ENCODE data around the gene MAP7D2. TPM values are rescaled to one million over a fixed set of nuclear protein-coding genes. Genes with fewer than 3 reads are reported as not detected.

Gene MAP7D2
- total RNA-seq, 2 donors from 2014 or later: 1.4 to 1.6 TPM

DNA sequence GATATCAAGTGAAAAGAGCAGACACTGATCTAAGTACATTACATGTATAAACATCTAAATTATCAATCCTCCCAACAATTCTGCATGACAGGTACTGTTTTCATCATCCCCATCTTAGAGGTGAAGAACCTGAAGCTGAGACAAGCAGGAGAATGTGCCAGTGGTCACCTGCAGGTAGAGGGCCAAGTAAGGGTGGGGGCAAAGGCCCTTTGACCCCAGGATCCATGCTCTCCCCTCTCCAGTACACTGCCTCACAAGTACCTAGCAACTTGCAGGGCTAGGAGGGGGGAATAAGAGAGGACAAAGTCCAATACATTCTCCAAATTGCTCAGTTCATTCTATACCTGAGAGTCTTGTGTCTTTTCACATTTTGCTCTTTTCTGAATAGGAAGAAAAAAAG lies 8.3 kb upstream of the MAP7D2 start:
- ATAC-seq: no peak
- intact Hi-C loops (cut with DNase I, micrococcal nuclease): no loop called here
- no peak for DNase-seq

DNA sequence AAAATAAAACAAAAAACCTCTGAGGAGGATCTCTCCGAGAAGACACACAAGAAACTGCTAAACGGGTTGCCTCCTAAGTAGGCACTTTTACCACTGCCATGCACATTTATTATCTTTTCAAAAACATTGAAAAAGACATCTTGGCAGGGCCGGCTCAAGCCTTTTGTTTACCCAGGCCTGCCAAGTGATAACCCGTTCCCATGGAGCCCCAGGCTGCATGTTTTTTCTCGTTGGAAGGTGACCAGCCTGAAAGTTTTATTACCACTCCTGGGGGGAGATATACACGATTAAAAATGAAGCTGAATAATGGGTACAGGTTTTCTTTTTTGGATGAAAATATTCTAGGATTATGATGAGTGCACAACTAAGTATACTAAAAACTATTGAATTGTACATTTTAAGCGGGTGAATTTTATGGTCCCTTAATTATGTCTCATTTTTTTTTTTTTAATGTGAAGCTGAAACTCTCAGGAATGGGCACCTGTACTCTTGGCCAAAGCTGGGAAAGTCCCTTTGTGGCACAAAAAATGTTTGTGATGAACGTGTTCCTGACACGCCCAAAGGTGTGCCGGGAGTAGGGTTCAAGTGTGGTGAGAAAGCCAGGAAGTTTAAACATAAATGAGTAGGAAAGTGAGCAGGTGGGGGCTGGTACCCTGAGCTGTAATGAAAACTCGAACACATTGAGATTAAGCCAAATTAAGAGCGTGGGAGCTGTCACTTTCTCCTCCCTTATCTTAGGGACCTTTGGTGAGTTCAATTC lies 1.5 kb upstream of the MAP7D2 start:
- intact Hi-C loops (cut with DNase I, micrococcal nuclease): no loop called here
- peak; percentile 52 to 53 for DNase-seq
- peak; percentile 75 for ATAC-seq

DNA sequence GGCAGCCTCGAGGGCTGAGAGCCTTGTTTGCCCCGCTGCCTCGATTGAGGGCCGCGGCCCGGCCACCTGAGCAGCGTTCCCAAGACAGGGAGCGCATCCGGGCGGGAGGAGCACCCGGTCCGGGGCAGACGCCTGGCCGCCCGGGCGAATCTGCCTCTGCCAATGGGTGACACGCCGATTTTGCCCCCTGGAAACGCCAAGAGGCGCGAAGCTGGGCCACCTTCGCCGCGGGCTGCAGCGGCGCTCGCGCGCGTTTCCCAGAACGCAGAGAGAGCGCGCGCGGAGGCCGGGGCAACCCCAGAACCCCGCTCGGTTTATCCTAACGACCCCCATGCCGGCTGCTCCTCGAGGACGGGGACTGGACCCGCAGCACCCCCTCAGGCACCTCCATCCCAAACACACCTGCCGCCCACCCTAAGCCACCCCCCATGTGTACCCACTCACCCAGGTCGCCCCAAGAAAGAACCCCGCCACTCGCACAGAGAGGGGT lies 575 bp downstream of the MAP7D2 start:
- intact Hi-C loops (cut with DNase I, micrococcal nuclease): no loop called here
- DNase-seq (no peak), ATAC-seq (peak; percentile 14)

DNA sequence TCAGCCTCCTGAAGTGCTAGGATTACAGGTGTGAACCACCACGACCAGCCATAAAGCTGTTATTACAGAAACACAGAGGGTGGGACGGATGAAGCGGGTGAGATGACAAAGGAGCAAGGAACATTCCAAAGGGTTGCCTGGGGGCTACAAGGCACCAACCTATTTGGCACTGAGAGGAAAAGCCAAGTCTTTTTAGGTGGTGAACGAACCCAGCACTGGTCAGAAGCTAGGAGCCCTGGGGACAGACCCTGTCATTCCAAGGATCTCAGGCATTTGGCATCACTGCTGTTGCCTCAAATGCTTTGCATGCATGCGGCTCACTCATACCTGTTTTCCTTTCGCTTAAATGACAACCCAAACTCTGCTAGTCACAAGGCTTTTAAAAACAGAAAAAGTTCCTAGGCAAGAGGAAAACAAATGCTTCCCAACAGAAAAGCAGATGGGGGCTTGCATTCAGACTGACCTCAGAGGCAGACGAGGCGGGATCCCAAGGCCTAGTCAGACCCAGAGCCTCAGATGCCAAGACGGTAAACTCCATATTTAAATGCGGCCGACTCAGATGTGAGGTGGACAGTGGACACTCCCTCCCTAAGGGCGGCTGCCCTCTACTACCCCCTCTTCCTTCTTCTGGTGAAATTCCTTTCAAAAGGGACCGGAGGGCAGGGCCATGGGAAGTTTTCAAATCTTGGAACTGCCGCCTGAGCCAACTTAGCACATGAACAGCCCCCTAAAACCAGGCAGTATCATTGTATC lies 4.5 kb downstream of the MAP7D2 start:
- intact Hi-C loops (cut with DNase I, micrococcal nuclease): no loop called here
- DNase-seq: no peak
- no peak for ATAC-seq

DNA sequence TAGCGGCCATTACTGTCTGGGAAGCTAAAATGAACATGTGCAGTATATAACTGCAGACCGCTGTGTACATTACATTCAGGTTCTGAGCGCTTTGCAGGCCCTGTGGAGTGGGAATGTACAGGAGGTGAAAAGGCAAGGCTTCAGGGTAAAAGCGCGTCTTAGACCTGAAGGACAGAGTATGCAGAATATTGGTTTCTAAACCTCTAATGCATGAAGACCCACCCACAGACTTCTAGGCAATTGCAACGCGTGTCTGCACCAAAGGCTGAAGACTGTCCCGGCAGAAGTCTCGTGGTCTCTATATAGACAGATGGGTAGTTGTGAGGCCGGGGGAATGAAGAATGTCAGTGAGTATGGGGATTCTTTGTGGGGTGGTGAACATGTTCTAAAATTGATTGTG lies 5.4 kb downstream of the MAP7D2 start:
- ATAC-seq (no peak), DNase-seq (no peak)
- intact Hi-C loops (cut with DNase I, micrococcal nuclease): no loop called here

DNA sequence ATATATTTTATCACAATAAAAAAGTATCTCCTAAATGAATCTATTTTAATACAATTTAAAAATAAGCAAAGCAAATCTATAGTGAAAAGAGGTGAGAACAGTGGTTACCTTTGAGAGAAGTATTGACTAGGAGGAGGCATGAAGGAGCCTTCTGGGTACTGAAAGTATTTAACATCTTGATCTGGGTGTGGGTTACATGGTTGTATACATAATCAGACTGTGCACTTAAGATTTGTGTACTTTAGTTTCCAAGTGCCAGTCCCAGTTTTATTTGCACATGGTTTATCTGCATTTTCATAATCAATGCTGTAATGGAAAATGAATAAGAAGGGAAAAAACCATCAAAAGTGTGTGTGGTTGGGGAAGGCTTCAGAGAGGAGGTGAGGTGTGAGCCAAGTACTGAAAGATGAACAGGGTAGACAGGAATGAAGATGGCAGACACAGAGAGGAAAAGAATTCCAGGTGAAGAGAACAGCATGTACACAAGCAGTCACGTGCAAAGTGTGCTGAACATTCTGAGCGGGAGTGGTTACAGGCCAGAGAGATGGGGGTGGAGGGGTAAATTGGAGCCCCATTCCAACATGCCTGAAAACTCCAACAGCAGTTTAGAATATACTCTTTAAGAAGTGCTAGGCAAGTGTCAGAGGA lies 14.6 kb downstream of the MAP7D2 start:
- intact Hi-C loops (cut with DNase I, micrococcal nuclease): no loop called here
- DNase-seq: no peak
- peak; percentile 58 for ATAC-seq

DNA sequence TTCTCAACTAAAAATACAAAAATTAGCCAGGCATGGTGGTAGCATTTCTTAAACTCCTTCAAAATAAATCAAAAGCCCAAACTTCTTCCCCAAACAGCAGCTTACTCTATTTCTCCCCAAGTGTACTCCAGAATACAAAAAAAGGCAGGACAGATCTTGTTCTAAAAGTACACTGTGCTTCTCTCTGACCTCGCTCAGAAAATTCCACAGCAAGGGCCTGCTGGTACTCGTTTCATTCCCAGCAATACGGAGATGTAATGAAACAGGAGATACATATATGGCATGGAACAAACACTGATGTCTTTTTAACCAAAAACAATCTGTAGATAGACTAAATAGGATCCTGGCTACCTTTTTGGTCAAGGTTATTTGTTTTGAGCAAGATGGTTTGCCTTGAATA lies 25.2 kb downstream of the MAP7D2 start:
- no peak for DNase-seq

DNA sequence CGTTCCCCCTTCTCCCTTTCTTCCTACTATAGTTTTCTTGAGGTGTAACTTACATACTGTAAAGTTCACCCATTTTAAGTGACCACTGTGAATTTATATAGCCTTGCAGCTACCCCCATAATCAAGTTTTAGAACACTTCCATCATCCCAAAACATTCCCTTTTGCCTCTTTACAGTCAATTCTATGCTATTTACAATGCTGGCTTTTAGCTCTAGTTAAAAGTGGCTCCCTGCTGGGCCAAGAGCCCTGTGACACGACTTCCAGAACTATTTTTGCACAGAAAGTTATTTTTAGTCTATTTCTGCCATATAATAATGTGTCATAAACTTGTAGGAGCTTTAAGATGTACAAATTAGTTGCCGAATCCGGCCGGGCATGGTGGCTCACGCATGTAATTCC lies 26.9 kb downstream of the MAP7D2 start:
- ATAC-seq (no peak), DNase-seq (no peak)
- intact Hi-C loops (cut with DNase I, micrococcal nuclease): no loop called here

More for the DNA sequence above, 25.2 kb downstream of the MAP7D2 start:
- intact Hi-C loops (cut with DNase I, micrococcal nuclease): no loop called here
- no peak for ATAC-seq

DNA sequence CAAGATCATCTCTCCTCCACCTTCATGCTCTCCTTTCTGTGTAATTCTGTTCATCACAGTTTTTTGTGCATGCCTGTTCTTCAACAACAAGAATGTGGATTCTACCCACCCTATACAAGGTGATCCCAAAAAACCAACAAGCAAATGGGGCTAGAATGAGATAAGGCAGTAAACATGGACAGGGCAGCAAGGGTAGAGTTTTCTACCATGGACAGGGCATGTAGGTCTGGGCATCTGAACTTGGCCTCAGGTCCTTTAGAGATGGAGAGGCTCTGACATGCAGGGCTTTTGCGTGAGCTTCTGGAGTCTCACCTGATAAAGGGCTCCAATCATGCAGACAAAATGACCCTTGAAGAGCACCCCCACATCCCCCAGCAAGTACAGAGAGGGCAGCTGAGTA lies 36.4 kb downstream of the MAP7D2 start:
- DNase-seq (no peak), ATAC-seq (no peak)
- intact Hi-C loops (cut with DNase I, micrococcal nuclease): no loop called here

DNA sequence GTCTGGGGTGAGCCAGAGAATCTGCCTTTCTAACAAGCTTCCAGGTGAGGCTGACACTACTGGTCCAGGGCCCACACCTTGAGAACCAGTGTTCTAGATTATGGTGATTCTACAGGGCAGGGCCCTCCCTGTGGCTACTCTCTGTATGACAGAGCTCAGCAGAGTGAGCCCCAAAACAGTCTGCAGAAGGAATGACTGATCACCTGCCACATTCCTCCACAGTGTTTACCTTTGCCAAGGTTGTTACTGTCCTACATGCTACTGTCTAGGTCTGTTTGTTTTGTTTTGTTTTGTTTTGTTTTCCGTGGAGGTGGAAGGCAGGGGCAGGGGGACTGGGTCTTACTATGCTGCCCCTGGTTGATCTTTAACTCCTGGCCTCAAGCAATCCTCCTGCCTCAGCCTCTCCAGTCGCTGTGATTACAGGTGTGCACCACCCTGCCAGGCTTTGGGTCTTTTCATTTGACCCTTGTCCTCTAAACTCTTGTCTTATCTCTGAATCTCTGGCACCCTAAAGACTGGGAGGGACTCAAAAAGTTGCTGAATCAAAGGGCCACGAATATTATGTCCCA lies 45.1 kb downstream of the MAP7D2 start:
- ATAC-seq (no peak), DNase-seq (no peak)
- intact Hi-C loops (cut with DNase I, micrococcal nuclease): no loop called here

DNA sequence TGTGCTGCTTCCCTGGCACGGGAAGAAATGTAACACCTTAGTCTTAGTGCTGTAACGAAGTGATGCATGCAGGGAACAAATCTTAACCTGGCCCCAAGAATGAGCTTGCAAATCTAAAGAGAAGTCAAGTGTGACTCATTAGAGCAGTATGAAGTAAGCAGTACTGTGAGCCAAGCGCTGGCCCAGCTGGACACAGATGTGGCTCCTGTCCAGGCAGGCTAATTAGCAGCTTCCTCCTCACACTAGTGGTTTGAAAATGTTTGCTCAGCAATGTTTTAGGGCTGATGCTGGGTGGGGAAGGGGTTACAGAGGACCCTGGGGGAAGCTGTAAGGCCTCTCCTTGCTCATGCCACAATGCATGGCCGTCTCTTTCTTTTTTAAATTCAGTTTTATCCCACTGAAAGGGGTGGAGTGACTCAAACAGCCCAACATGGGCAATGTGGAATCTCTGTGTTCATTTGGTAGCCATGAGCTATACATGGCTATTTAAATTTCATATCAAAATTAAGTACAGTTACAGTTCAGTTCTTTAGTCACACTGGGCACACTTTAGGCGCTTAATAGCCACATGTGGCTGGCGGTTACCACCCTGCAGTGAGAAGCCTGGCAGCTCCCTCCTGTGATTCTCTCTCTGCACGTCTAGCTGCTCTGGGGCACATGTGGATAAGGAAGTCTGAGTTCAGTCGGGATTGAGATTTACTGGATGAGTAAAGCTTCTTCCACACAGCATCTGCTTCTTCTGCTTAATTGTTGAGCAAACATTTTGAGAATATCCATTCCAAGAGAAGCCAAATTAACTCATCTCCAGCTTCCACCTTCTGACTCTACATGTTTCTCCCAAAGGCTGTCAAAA lies 48.8 kb downstream of the MAP7D2 start:
- peak; percentile 77 for ATAC-seq
- intact Hi-C loops (cut with DNase I, micrococcal nuclease): no loop called here
- DNase-seq: peak; percentile 47 to 54

DNA sequence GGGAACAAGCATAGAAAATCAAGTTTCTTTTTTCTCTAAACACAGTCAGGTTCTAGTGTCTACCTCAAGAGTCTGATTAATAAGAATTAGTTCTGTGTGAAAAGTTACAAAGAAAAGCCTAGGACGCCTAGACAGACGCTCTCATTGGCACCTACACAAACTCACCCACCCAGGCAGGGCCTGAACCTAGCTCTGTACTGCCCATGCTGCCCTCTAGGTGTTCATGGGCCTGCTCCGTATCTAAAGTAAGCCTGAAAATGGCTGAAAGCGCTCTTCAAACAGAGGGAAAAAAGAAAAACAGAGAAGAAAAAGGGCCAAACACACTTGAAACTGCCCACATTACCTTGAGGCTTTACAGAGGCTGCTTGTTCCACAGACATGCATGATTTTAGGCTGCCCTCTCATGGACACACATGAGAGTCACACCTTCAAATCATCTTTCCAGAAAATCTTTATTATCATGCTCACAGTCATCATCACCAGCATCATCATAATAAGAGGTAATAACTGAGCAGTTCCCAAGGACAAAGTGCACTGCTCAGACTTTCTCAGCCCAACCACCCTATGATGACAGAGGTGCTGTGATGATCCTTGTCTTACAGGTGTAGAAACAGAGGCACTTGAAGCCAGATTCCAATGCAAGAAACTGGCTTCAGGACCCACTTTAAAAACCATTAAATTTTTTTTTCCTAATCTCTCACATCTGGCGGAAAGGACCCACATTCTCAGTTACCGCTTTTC lies 49.6 kb downstream of the MAP7D2 start:
- intact Hi-C loops (cut with DNase I, micrococcal nuclease): no loop called here
- DNase-seq (no peak), ATAC-seq (peak; percentile 91)

DNA sequence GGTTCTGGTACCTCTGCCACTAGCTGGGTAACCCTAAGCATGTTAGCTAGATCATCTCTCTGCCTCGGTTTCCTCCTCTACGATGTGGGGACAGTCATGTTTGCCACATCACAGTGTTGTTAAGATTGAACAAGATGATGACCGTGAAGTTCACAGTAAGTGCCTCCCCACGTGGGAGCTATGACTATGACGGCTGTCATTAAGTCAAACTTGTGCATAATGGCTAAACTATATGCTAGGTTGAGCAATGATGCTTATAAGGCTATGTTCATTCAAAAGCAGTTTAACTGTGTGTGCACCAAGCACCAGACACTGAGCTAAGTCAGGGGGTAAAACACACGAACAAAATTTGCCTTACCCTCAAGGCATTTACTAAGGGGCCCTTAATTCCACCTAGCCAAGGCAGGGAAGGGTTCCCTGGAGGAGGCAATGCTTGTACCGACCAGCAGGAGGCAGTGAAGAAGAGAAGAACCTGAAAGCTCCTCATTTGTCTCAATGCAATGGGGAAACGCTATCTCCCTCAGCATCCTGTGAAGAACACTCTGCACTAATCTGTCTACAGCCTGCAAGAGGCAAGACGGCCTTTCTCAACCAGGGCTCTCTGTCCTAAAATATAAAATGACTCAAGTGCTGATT lies 52.9 kb downstream of the MAP7D2 start:
- DNase-seq (no peak), ATAC-seq (no peak)
- intact Hi-C loops (cut with DNase I, micrococcal nuclease): no loop called here

DNA sequence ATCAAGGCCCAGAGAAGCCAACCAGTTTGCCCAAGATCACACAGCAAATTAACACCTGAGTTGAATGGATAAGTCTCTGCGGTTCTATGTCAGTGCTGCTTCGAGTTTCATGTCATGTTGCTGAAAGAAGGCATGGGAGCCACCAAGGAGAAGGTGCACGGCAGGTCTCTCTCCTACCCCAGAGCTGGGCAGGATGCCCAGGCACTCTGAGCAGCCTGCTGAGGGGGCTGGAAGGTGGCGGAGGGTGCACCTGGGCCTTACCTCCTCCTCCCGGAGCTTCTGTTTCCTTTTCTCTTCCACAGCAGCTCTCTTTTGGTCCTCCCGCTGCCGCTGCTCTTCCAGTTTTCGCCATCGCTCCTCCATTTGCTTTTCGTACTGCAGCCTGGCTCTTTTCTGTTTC lies 53.6 kb downstream of the MAP7D2 start:
- intact Hi-C loops (cut with DNase I, micrococcal nuclease): no loop called here
- no peak for DNase-seq
- ATAC-seq: no peak

DNA sequence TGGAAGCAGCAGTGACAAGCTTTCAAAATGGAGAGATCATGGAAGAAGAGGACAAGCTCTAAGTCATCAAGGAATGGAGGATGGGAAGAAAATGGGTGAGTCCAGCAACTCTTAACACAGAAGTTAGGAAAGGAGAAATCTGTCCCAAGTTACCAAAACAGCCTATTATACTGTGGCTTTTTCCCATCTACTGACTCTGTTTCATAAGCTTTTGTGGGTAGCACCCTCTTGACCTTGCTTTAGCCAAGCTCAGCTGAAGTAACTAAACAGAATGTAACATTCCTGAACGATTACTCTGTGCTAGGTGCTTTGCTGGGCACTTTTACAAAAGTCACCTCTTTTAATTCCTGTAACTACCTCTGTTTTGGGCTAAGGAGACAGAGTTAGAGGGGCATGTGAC lies 54.9 kb downstream of the MAP7D2 start:
- no peak for DNase-seq
- ATAC-seq: no peak
- intact Hi-C loops (cut with DNase I, micrococcal nuclease): no loop called here

DNA sequence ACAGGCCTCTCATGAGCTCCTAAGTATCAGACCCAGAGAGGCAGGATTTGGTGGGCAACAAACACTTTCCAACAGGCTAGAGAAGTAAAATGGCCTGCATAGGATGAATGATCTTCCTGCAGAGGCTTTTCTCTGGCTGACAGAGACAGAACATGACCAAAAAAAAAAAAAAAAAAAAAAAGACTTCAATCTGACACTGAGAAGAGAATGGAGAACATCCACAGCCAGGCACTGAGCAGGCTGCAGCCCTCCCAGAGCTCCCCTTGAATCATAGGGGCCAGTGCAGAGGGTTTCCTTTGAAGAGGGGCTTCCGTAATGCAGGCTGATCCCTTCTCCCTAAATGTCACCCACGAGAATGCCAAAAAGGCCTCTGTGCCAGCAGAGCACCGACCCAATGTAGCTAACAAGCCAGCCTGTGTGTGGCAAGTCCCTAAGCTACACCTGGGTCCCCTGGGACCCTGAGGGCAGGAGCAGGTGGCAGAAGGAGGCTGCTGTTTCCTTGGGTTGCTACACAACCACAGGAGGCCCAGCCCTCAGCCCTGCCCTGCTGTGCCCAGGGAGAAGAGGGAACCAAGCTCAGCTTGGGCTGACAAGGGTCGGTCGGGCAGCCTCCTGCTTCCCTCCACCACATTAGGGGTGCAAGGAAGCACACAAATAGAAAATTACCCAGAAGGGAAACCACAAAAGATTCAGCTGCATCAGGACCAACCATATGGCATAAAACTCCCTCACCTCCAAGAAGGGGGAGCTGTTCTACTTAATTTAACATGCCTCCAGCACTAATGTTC lies 55.6 kb downstream of the MAP7D2 start:
- ATAC-seq: no peak
- peak in 1 of 2 donors; percentile 14 for DNase-seq
- intact Hi-C loops (cut with DNase I, micrococcal nuclease): no loop called here
